Neural cell (in vitro differentiated cells): ENCODE results near the gene C20orf141.

Source experiments
- EZH2 ChIP-seq: fragments of 200-600, 300-800 bp; shearing (Covaris generic), sonication (generic); IDR thresholded peaks from 2 replicates; pipeline ENCODE4 v1.6.1; 2014; ENCODE audit warnings: antibody characterized with exemption, low read length, borderline replicate concordance, mild to moderate bottlenecking; ENCODE audit not compliant: insufficient read depth, poor library complexity, severe bottlenecking
- POLR2AphosphoS5 ChIP-seq: IDR thresholded peaks from 2 replicates; pipeline ENCODE4 v1.6.1; 2012
- SMC3 ChIP-seq: fragments of 450-650 bp; conservative IDR thresholded peaks from 2 replicates; pipeline ENCODE4 v1.6.1; 2014; ENCODE audit warnings: antibody characterized with exemption, mild to moderate bottlenecking, moderate library complexity; ENCODE audit not compliant: poor library complexity
- TAF1 ChIP-seq: IDR thresholded peaks from 2 replicates; pipeline ENCODE4 v1.6.1; 2012; ENCODE audit warnings: low read depth
- TF ChIP-seq, protein P1 (sequence below): fragments of 450-650 bp; IDR thresholded peaks from 2 replicates; pipeline ENCODE4 v1.5.1; 2014; ENCODE audit warnings: antibody characterized with exemption, mild to moderate bottlenecking, moderate library complexity; ENCODE audit not compliant: poor library complexity, severe bottlenecking
- TF ChIP-seq, protein P2 (sequence below): IDR thresholded peaks from 2 replicates; pipeline ENCODE4 v1.6.1; 2012; ENCODE audit warnings: borderline replicate concordance

GRCh38 chr20:2767768-2768631 lies 46.8 kb upstream of the C20orf141 start:
- TF ChIP-seq, protein P1, sequence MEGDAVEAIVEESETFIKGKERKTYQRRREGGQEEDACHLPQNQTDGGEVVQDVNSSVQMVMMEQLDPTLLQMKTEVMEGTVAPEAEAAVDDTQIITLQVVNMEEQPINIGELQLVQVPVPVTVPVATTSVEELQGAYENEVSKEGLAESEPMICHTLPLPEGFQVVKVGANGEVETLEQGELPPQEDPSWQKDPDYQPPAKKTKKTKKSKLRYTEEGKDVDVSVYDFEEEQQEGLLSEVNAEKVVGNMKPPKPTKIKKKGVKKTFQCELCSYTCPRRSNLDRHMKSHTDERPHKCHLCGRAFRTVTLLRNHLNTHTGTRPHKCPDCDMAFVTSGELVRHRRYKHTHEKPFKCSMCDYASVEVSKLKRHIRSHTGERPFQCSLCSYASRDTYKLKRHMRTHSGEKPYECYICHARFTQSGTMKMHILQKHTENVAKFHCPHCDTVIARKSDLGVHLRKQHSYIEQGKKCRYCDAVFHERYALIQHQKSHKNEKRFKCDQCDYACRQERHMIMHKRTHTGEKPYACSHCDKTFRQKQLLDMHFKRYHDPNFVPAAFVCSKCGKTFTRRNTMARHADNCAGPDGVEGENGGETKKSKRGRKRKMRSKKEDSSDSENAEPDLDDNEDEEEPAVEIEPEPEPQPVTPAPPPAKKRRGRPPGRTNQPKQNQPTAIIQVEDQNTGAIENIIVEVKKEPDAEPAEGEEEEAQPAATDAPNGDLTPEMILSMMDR, result no peak
- TF ChIP-seq EZH2, result no peak
- TF ChIP-seq, protein P2, sequence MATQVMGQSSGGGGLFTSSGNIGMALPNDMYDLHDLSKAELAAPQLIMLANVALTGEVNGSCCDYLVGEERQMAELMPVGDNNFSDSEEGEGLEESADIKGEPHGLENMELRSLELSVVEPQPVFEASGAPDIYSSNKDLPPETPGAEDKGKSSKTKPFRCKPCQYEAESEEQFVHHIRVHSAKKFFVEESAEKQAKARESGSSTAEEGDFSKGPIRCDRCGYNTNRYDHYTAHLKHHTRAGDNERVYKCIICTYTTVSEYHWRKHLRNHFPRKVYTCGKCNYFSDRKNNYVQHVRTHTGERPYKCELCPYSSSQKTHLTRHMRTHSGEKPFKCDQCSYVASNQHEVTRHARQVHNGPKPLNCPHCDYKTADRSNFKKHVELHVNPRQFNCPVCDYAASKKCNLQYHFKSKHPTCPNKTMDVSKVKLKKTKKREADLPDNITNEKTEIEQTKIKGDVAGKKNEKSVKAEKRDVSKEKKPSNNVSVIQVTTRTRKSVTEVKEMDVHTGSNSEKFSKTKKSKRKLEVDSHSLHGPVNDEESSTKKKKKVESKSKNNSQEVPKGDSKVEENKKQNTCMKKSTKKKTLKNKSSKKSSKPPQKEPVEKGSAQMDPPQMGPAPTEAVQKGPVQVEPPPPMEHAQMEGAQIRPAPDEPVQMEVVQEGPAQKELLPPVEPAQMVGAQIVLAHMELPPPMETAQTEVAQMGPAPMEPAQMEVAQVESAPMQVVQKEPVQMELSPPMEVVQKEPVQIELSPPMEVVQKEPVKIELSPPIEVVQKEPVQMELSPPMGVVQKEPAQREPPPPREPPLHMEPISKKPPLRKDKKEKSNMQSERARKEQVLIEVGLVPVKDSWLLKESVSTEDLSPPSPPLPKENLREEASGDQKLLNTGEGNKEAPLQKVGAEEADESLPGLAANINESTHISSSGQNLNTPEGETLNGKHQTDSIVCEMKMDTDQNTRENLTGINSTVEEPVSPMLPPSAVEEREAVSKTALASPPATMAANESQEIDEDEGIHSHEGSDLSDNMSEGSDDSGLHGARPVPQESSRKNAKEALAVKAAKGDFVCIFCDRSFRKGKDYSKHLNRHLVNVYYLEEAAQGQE, result no peak
- TF ChIP-seq POLR2AphosphoS5, result no peak
- TF ChIP-seq TAF1, result no peak
- TF ChIP-seq SMC3, result no peak
